Umbilical cord (tissue), 2 donors: ENCODE measurements around the gene ANGPTL2. TPM values are rescaled to one million over a fixed set of nuclear protein-coding genes. Genes with fewer than 3 reads are reported as not detected.

ENCODE experiments used
- DNase-seq: peaks from one replicate; pipeline ENCODE4 v3.0.0-alpha.2; 2015; ENCODE audit warnings: low spot score
- total RNA-seq: library from RNA; depleted of rRNA; stranded (reverse); fragments of >200 nt; gene quantifications from one replicate; pipeline ENCODE4 v1.2.3, GENCODE V29; 2014; ENCODE audit warnings: low replicate concordance; ENCODE audit not compliant: insufficient read depth

ANGPTL2 gene
- total RNA-seq, 1 donor from 2014 or later: 14.7 TPM

DNA sequence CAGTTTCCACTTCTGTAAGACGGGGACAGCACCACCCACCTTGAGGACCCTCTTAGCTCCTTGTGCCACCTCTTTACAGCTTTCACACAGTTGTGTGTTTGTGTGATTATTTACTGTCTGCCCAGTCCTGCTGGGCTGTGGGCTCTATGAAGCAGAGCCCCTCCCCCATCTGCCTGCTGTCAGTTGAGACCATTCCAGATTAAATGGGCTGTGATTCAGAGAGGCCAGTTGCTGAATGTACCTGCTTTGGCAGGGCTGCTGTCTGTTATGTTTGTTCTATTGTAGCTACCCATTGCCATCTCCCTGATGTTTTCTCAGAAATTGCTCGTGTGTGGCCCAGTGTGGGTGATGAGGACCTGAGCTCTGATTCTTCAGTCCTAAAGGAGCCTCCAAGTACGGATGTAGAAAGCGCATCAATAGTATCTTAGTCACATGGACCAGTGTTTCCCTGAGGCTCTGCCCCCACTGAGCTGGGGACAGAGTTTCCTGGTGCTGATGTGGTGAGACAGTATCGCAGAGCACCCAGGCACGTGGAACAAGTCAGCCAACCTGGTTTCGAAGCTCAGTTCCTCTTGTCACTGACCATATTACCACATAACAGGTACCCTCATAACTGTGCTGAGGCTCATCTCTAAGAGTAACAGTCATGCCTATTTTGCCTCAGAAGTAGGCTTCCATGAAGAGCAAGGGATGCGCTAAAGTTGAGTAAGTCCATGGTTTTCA lies 3.7 kb downstream of the ANGPTL2 start:
- DNase-seq: no peak

DNA sequence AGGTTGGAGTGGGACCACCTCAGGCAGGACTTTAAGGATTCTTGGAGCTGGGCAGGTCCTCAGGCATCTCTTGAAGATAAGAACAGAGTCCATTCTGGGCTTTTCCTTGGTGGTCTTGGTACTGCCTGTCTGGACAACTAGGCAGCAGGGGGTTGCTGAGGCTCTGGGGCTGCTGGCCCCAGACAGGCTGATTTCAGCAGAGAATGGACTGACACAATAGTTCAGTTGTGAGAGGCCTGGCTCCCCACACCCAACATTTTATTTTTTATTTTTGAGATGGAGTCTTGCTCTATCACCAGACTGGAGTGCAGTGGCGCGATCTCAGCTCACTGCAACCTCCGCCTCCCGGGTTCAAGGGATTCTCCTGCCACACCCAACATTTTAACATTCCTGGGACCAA lies 4.6 kb downstream of the ANGPTL2 start:
- DNase-seq: no peak

DNA sequence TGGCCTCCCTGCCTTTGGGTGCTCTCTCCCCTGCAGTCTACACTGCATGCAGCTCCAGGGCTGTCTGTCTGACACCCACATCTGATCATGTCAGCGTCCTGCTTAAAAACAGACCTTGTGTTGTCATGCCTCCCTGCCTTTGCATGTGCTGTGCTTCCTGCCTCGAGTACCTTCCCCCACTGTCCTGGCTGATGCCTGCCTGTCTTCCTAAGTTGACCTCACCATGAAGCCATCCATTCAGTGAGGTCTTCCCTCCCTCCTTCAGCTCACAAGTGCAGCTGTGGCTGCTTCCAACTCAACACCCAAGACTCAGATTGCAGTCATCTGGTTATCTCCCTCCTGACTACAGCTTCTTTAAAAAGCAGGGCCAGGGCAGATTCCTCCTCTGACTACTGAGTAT lies 5.5 kb downstream of the ANGPTL2 start:
- DNase-seq: no peak

DNA sequence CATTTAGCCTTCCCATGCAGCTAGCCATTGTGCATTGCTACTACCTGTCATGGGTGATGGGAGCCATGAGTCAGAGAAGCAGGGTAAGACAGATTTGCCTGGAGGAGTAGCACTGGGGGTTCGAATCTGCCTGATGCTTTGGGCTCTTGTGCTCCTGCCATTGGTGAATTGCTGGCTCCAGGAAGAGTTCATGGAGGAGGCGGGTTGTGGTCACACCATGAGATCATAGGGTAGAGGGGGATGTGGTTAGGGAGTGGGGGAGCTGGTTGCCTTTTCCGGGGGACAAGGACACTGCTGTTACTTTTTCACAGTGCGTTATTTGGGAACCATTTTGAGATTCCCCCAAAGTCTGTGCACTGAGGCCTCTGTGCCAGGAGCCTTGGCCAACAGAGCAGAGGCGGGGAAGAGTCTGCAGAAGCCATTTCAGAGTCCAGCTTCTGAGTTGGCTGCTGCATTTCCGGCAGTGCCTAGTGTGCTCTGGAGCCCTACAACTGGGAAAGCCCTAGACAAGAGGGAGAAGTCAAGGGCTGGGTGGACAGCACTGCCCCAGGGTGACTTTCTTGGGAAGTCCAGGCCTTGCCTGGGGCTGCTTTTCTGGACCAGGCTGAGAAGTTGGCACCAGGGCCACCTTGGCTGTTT lies 6.2 kb downstream of the ANGPTL2 start:
- DNase-seq: no peak

DNA sequence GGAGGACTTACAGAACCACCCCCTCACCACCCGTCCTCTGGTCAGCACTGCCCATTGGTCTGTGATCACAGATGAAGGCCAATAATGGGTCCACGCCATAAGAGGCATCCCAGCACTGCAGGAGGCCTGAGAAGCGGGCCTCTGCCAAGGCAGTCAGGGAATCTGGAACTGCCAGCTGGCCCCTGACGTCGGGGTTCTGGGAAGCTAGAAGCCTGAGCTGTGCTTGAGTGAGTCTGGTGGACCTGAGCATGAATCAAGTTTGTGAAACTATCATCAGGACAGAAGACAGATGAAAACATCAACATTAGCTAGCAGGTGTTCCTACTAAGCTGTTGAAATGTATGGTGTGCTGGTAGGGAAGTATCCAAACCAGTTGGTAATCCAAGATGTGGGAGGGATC lies 7.8 kb downstream of the ANGPTL2 start:
- DNase-seq: no peak

DNA sequence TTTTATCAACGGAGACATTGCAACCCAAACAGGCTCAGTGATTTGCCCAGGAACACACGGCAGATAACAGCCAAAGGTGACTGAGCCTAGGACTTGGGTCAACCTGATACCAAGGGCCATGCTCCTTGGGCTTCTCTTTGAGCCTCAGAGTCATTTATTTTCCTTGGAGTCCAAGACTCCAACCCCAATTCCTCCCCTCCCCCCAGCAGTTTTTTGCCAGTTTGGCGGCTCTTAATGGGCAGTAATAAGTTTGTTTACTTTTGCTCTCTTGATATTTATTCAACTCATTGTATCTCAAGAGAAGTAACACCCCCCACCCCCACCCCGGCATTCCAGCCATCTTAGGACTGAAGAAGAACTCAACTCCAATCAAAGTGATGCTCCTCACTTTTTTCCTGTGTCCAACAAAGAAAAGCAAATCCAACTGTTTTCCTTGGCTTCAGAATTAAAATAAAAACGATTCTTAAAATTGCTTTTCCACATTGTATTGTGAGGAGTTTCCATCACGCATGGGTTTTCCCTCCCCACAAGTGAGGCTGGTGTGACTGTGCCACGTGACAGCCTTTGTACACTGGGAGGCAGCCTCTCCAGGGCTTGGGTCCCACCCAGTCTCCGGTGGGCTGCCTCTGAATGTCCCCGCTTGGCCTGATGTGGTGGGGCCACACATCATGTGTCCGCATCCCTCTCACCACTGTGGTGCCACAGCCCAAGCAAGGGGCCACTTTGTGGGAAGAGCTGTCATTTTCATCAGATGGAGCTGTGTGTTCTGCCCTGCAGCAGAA lies 9.1 kb downstream of the ANGPTL2 start:
- DNase-seq: no peak

DNA sequence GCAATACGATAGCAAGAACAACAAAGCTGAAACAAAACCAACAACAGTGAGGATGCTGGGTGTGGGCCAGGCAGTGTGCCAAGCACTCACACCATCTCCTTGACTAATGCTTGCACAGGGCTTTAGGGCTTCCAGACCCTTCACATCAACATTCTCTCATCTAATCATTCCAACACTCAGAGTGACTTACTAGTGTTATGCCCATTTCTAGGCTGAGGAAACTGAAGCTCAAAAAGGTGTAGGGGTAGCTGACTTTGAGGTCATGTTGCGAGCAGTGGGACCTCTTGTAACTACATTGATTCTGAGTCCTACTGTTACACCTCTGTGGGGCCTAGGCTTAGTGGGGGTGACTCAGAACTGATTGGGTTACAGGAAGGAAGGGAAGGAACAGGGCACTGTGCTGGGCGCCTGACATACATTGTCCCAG lies 9.7 kb downstream of the ANGPTL2 start:
- no peak for DNase-seq

DNA sequence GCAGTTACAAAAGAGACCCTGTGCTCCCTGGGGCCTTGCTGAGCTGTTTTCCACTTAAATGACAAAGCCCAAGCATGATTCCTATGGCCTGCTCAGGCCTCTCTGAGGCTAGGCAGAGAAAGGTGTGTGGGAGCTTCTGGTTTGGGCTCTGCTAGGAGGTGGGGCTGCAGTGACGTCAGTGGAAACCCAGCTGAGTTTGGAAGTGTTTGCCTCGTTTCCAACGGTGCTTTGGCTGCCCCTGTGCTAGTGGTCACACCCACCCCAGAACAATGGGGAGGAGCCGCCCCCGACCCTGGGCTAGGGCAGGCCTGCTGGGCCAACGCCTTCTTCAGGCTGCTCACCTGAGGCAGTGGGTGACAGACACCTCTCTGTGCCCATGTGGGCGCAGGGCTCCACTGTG lies 10.4 kb downstream of the ANGPTL2 start:
- DNase-seq: no peak

DNA sequence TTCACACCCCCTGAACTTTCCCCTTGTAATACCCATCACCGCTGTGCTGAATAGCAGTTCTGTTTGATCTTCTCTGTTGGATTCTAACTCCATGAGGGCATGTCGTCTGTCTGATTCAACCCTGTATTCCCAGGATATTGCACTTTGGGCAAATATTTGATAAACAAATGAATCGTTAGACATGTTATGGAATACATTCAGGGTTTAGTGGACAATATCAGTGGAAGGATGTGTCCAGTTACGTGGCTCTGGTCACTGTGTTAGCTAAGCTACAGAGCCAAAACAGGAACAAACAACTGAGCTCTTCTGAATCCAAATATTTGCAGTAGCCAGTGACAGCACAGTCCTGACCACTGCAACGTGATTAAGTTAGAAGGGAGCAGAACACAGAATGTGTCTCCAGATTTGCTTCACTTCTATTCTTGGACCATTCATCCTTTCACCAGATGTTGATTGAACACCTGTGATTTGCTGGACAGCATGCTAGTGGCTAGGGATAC lies 13.2 kb downstream of the ANGPTL2 start:
- no peak for DNase-seq

DNA sequence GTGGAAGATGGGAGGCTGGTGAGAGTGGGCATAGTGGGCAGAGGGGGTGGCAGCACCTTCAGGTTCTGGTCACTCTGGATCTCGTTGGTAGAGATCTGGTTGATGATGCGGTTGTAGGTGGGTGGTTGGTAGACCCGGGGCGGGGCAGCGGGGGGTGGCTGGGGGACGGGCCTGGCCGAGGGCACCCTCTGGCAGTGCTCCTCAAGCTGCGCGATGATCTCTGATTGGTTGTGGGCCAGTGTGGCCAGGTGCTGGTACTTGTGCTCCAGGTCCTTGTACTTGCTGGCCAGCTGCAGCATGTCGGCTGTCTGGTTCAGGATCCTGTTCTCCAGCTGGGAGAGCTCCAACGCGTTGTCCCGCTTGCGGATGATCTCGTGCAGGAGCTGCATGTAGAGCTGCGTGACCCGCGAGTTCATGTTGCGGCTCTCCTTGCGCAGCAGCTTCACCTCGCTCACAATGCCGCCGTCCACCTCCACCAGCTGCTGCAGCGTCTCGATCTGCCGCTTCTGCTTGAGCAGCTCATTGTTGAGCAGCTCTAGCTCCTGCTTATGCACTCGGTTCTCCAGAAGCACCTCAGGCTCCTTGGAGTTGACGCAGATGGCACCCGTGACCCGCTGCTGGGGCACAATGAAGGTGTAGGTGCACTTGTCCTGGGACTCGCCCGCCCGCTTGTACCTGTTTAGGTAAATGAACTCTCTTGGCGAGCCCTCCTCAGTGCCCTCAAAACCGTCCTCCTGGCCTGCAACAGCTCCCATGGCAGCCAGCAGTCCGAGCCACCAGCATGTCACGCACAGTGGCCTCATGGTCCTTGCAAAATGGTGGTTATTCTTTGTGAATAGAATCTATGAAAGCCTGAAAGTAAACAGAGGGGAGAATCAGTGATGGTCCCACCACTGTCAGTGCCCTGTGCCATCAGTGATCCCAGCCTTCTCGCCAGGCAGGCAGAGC lies 14.2 kb downstream of the ANGPTL2 start:
- no peak for DNase-seq

DNA sequence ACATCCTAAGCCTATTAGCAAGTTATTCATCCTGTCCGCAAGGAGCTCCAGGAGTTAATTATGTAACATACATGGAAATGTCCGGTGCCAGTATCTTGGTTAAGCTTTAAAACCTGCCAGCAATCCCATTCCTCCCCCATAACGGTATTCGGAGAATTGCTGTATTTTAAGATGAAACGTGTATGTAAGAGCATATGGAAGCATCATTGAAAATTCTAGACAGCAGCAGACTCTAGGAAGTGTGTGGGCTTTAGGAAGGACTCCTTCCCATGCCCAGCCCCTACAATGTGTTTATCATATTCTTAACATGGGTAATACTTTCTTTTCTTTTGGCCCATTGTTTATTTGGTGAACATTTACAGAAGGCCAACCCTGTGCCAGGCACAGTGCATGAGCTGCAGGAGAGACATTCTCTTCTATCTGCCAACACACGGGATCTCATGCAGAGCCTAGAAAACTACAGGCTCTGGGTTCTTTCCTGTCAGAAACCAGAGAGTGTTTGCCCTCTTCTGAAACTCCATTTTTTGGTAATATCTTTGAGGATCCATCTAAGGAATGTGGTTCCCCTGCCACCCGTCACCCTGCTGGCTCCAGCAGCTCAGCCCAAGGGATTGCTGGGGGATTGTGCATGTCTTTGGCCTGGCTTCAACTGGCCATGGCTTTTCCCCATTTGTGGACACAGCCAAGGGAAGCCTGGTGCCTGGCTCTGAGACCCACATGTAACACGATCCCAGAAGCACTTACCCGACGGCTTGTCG lies 15.1 kb downstream of the ANGPTL2 start:
- no peak for DNase-seq

DNA sequence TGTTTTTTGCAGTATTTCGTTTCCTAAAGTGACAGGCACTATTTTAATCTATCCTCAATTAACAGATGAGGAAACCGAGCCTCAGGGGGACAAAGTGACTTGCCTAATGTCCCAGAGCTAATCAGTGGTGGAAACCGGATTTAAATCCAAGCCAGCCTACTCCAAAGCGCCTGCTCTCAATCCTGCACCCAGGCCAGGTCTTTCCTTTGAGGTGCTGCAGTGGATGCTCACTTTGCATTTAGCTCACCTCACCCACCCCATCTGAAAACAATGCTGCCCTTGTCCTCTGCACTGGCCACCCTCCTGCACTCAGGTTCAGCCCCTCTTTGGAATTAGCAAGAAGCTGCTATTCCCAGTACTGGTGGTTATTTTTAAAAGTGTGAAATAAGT lies 16.0 kb downstream of the ANGPTL2 start:
- no peak for DNase-seq

DNA sequence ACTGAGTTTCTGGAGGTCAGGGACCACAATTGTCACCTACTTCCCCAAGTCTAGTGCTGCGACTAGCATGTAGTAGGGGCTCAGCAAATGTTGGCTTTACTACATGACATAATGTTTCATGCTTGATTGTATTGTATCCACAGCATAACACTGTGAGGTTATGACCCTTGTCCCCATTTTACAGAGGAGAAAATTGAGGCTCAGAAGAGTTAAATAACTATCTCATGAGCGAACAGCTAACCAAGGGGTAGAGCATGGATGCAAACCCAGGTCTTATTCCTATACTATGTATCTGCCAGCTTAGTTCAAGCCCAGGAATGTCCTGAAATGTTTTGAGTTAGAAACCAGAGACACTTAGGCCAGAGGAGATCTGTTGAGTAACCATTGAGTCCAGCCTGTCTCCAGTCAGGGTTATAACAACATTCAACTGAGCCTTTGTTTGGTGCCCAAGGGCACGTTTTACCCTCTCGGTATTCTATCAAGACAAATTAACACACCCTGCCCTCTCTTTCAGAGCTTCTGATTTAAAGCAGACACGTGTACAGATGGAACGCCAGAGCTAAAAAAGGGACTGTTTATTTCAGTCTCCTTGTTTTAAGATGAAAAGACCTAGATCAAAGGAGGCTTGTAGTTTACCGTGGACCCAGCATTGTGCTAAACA lies 16.5 kb downstream of the ANGPTL2 start:
- DNase-seq: no peak

DNA sequence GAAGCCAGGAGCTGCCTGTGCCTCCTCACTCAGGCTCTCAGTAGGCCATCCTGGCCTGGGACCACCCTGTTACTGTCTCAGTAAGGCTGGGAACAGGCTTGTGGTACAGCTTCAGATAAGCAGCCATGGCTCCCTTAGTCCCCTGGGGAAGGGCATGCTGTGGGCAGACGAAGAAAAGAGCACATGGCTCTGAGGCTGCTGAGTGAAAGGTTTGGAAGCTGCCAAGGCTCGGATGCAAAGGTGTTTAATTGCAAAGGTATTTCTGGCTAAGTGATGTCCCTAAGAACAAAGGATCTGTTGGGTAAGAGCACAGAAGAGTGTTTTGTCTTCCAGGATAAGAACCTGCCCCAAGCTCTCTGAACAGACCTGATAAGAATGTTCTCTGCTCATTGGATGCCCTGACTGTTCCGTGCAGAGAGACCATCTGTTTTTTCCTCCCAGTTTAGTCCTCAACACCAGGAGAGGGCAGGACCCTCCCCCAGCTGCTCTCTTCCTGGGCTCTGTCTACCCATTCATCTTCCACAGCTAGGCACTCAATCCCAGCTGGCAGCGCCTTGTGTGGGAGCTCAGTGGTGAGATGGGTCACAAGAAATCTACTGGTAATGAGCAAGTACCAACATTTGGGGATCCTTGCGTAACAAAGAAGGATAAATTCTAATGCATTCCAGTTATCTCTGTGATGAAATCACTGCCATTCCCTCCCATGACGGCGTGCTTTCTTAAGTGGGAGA lies 17.7 kb downstream of the ANGPTL2 start:
- DNase-seq: no peak

DNA sequence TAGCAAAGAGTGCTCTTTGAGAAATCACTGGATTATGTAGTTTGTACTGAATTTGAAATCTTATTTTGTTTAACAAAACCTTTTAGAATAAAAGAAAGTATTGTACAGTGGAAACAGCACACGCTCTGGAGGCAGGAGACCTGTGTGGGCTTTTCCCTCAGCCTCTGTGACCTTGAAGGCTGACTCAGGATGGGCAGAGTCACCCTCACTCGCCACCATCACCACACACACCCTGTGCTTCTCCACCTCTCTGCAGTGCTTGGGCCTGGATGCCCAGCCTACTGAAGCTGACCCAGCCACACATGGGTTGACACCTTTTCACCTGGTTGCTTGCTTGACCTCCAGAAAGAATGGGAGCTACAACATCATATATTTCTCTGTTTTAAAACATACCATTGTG lies 19.6 kb downstream of the ANGPTL2 start:
- no peak for DNase-seq

DNA sequence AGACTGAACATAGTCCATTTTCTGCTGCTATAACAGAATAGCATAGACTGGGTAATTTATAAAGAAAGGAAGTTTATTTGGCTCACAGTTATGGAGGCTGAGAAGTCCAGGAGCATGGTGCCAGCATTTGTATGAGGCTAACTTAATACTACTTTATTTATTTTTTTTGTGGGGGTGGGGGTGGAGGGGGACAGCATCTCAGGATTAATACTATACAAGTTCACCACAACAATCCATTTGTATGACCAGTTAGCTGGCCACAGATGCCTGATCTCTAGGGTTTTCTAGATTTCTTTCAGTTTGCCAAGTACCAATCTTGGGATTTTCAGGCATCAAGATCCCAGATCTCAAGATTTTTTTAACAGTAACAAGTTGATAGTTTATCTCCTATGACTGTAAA lies 20.3 kb downstream of the ANGPTL2 start:
- no peak for DNase-seq

DNA sequence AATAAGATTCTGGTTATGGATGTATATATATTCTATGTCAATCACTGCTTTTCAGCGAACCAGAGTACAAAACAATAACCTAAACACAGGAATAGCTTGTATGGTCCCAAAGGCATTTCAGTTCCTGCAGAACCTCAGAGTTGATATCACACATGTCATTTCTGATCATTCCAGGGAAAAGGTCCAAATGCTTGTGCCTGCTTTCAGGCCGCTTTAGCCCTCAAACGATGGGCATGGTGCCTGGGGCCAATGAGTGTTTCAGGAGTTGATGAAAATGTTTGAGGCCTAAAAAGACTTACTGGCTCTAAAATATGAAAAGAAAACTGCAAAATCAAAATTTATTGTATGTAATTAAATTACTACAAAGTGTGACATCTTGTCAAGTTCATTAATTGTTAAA lies 22.8 kb downstream of the ANGPTL2 start:
- DNase-seq: no peak

DNA sequence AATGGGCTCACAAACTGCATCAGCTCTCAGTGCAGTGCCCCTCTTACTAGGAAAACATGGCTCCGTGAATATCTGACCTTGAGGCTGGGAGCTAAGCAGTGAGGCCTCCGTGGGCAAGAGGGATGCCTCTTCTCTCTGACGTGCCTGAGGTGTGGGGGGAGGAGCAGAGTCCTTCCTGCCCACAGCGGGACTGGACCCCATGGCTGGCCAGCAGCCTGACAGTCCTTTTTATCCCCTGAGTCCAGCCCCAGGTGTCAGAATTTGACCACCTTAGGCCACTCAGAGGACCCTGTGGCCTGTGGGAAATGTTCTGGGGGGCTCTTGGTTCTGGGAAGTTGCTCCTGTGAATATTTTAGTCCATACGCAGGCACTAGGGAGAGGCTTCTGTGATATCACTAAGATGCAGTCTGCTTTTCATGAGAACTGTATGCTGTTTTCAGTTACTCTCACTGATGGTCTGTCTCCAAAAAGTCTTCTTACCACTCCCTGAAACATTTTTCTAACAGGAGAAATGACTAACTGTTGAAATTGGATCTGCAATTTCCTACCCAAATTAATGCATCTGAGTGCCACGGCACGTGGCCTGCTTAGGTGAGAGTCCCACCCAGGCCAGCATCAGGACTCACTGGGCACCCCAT lies 23.4 kb downstream of the ANGPTL2 start:
- DNase-seq: peak; percentile 34

DNA sequence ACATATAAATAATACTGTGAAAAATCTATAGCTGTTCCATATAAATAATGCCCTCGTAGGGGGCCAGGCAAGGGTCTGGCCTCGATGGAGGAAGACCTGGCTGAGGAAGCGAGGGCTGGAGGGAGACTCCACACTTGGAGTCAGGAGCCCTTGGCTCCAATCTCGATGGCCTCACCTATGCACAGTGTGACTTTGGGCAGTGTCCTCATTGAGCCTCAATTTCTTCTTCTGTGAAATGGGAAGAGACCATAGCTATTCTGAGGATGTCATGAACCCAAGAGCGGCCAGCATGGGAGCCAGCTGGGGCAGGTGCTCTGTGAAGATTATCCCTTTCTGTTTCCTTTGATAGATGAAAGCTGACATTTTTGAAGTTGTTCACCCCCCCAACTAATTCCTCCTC lies 24.8 kb downstream of the ANGPTL2 start:
- DNase-seq: no peak
